OCI-LY7 (cell line): ENCODE data around the gene SCLY. TPM values are rescaled to one million over a fixed set of nuclear protein-coding genes. Genes with fewer than 3 reads are reported as not detected.

Experiments
- BruUV-seq: library from RNA; stranded (reverse); fragments of 400-500 nt; replicated peaks from 2 replicates; lab custom pipeline; 2021; lab: Mats Ljungman, UMichigan
- CTCF ChIA-PET: fragments of 300-600 bp; sonication (Branson Sonifier 250); formaldehyde crosslinking; loops from one replicate; lab custom pipeline; 2022; ENCODE audit warnings: antibody characterized with exemption; ENCODE audit not compliant: unreplicated experiment; lab: Charles Lee
- POLR2A ChIA-PET: fragments of 300-600 bp; sonication (Branson Sonifier 250); formaldehyde crosslinking; loops from one replicate; lab custom pipeline; 2022; ENCODE audit warnings: antibody characterized with exemption; lab: Charles Lee
- DNase-seq: peaks from one replicate; pipeline ENCODE4 v3.0.0-alpha.2; 2015; ENCODE audit warnings: low spot score
- H2AFZ ChIP-seq: fragments of 200-600 bp; sonication (generic), shearing (Covaris generic); 2 replicates; pipeline ENCODE4 v1.6.1; 2014; ENCODE audit warnings: mild to moderate bottlenecking, antibody characterized with exemption, low read length, moderate library complexity
- H3K27ac ChIP-seq: fragments of 200-600 bp; sonication (generic); 2 replicates; pipeline ENCODE4 v1.5.1; 2014; ENCODE audit warnings: mixed run types, low read depth, mild to moderate bottlenecking, moderate library complexity, low read length, inconsistent platforms; ENCODE audit not compliant: poor library complexity, severe bottlenecking
- H3K36me3 ChIP-seq: fragments of 200-600 bp; sonication (generic); 2 replicates; pipeline ENCODE4 v1.6.1; 2014; ENCODE audit warnings: mild to moderate bottlenecking, antibody characterized with exemption, low read length, moderate library complexity, mixed read lengths; ENCODE audit not compliant: insufficient read depth
- H3K4me1 ChIP-seq: fragments of 200-600 bp; sonication (generic); 2 replicates; pipeline ENCODE4 v1.5.1; 2014; ENCODE audit warnings: mild to moderate bottlenecking, low read length; ENCODE audit not compliant: insufficient read depth, poor library complexity, severe bottlenecking
- H3K4me2 ChIP-seq: fragments of 200-600 bp; sonication (generic); 2 replicates; pipeline ENCODE4 v1.6.1; 2014; ENCODE audit warnings: mild to moderate bottlenecking, low read length
- H3K4me3 ChIP-seq: fragments of 200-600 bp; sonication (generic); 2 replicates; pipeline ENCODE4 v1.5.1; 2014; ENCODE audit warnings: mild to moderate bottlenecking, low read depth, low read length; ENCODE audit not compliant: poor library complexity, severe bottlenecking
- H3K79me2 ChIP-seq: fragments of 200-600 bp; sonication (generic); 2 replicates; pipeline ENCODE4 v1.6.1; 2016; ENCODE audit warnings: low read depth, mild to moderate bottlenecking, low read length, moderate library complexity, mixed read lengths; ENCODE audit not compliant: insufficient read depth
- H3K9me2 ChIP-seq: fragments of 200-600 bp; sonication (generic); 2 replicates; pipeline ENCODE4 v1.6.1; 2016; ENCODE audit warnings: mild to moderate bottlenecking, low read length, mixed read lengths; ENCODE audit not compliant: insufficient read depth
- H3K9me3 ChIP-seq: fragments of 200-600 bp; sonication (generic); 2 replicates; pipeline ENCODE4 v1.6.1; 2014; ENCODE audit warnings: mild to moderate bottlenecking, mixed run types, low read length, mixed read lengths
- H4K20me1 ChIP-seq: fragments of 200-600 bp; sonication (generic); 2 replicates; pipeline ENCODE4 v1.6.1; 2014; ENCODE audit warnings: mild to moderate bottlenecking, antibody characterized with exemption, low read length, moderate library complexity, mixed read lengths; ENCODE audit not compliant: insufficient read depth
- EZH2phosphoT487 ChIP-seq: fragments of 200-600 bp; sonication (generic); IDR thresholded peaks from 2 replicates; pipeline ENCODE4 v1.6.1; 2018; ENCODE audit warnings: low read depth, borderline replicate concordance, mild to moderate bottlenecking, mixed run types, antibody characterized with exemption, low read length, moderate library complexity, mixed read lengths
- intact Hi-C: fragments of 100-400 bp; cut with micrococcal nuclease; formaldehyde crosslinking; loops from one replicate; pipeline ENCODE4 v1.10.0; 2022; ENCODE audit not compliant: unreplicated experiment
- total RNA-seq, 2 experiments: library from RNA; depleted of rRNA in 1 of 2; stranded (reverse); fragments of >200 nt in 1 of 2; shearing (Covaris generic) in 1 of 2; gene quantifications; 2 replicates each; pipeline ENCODE4 v1.2.3, GENCODE V29; 2014 to 2022
- TF ChIP-seq, protein P1 (sequence below): fragments of 200-600 bp; sonication (generic); conservative IDR thresholded peaks from 2 replicates; pipeline ENCODE4 v1.5.1; 2014; ENCODE audit warnings: mild to moderate bottlenecking, antibody characterized with exemption, low read length, moderate library complexity, mixed read lengths

SCLY gene
- total RNA-seq, 2 experiments from 2014 or later, result 29.9 to 41.7 TPM

DNA sequence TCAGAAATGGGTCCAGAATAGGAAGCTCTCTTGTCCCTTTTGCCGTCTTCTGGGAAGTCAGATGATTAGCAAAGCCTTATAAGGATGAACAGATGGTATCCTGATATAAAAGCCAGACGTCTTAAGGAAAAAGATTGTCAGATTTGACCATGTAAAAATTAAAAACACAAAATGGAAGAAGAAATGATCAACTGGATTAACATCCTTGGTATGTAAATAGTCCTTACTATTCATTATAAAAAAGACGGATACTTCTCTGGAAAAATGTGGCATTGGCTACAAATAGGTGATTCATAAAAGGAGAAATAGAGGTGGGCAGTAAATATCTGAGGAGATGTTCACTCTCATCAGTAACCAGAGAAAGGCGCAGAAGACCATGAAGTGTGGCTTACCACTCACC is 33.7 kb upstream of the SCLY start:
- no peaks in the 10 kb centered on the region for H3K9me3 ChIP-seq
- BruUV-seq, result no TSS peak
- POLR2A ChIA-PET, result interaction anchor here (1.5 kb wide), 1 partner anchor 20 kb away, joined by 4 read pairs; no protein-coding TSS in a partner anchor
- no peak overlapping the region for H3K4me2 ChIP-seq
- intact Hi-C loops, result no loop called here
- no peaks in the 10 kb centered on the region for H3K4me1 ChIP-seq
- CTCF ChIA-PET, result no interaction called here
- no peak for TF ChIP-seq EZH2phosphoT487
- TF ChIP-seq, protein P1, sequence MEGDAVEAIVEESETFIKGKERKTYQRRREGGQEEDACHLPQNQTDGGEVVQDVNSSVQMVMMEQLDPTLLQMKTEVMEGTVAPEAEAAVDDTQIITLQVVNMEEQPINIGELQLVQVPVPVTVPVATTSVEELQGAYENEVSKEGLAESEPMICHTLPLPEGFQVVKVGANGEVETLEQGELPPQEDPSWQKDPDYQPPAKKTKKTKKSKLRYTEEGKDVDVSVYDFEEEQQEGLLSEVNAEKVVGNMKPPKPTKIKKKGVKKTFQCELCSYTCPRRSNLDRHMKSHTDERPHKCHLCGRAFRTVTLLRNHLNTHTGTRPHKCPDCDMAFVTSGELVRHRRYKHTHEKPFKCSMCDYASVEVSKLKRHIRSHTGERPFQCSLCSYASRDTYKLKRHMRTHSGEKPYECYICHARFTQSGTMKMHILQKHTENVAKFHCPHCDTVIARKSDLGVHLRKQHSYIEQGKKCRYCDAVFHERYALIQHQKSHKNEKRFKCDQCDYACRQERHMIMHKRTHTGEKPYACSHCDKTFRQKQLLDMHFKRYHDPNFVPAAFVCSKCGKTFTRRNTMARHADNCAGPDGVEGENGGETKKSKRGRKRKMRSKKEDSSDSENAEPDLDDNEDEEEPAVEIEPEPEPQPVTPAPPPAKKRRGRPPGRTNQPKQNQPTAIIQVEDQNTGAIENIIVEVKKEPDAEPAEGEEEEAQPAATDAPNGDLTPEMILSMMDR, result no peak
- no peaks in the 10 kb centered on the region; the same call in 1 of the 2 replicates for H4K20me1 ChIP-seq
- H3K9me2 ChIP-seq, result no peaks in the 10 kb centered on the region
- H3K27ac ChIP-seq, result no peak overlapping the region
- no peaks in the 10 kb centered on the region for H3K79me2 ChIP-seq
- DNase-seq, result no peak
- no peak overlapping the region for H3K4me3 ChIP-seq
- H3K36me3 ChIP-seq, result no peaks in the 10 kb centered on the region
- H2AFZ ChIP-seq, result no peak overlapping the region

DNA sequence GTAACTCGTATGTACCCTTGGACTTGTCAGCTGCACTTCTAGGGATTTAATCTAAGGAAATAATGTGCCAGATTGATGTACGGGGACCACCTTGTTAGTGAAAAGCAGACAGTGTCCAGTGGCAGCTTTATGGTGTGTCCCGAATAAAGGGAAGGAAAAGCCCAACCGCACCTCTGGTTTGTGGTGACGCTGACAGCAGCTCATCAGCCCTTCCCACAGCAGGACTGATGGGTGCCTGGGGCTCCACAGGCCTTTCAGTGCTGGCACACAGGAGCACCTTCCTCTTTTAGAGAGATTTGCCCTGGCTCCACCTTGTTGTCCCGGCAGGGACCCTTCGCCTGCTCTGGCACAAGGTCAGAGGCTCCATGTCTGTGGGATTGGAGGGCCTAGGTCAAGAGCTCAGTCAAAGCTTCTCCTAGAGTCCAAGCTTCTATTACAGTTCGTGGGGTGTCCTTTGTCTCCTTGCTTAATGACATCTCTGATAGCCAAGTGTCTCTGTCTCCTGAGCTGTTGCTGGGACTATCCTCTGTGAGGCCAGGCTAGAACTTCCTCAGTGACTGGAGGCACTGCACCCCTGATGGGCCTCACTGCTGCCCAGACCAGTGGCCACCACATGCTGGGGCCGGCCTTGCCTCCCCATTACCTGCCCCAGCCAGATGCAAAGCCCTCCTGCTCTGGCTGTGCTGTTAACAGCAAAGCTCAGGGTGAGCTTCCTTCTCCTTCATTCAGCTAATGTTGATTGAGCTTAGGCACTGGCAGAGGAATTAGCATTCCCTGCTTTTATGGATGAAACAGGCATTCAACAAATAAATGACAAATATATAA is 33.0 kb upstream of the SCLY start:
- intact Hi-C loops, result no loop called here
- H3K36me3 ChIP-seq, result no peaks in the 10 kb centered on the region
- H3K27ac ChIP-seq, result no peak overlapping the region
- TF ChIP-seq EZH2phosphoT487, result no peak
- TF ChIP-seq, protein P1, result no peak
- DNase-seq, result no peak
- no peaks in the 10 kb centered on the region for H3K79me2 ChIP-seq
- no peak overlapping the region for H2AFZ ChIP-seq
- BruUV-seq, result no TSS peak
- H3K9me2 ChIP-seq, result no peaks in the 10 kb centered on the region
- ChIA-PET POLR2A (interaction anchor here (0.5 to 1.5 kb wide), 4 partner anchors 19 to 261 kb away, joined by 3 to 4 read pairs (median 3); no protein-coding TSS in a partner anchor), CTCF (no interaction called here)
- no peaks in the 10 kb centered on the region; the same call in 1 of the 2 replicates for H4K20me1 ChIP-seq
- no peaks in the 10 kb centered on the region for H3K4me1 ChIP-seq
- H3K4me2 ChIP-seq, result no peak overlapping the region
- H3K9me3 ChIP-seq, result no peaks in the 10 kb centered on the region
- no peak overlapping the region for H3K4me3 ChIP-seq

DNA sequence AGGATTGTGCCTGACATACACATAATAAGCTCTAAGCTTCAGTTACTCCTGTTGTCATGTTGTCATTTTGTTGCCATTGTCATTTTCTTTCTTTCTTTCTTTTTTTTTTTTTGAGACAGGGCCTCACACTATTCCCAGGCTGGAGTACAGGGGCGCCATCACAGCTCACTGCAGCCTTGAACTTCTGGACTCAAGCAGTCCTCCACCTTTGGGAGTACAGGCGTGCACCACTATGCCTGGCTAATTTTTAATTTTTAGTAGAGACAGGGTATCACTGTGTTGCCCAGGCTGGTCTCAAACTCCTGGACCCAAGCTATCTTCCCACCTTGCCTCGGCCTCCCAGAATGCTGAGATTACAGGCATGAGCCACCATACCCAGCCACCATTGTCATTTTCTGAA is 30.9 kb upstream of the SCLY start:
- BruUV-seq, result no TSS peak
- no peaks in the 10 kb centered on the region for H4K20me1 ChIP-seq
- no peaks in the 10 kb centered on the region for H3K36me3 ChIP-seq
- H3K4me1 ChIP-seq, result no peaks in the 10 kb centered on the region
- intact Hi-C loops, result no loop called here
- ChIA-PET POLR2A (interaction anchor here (0.6 to 1.5 kb wide), 2 partner anchors 13 to 18 kb away, joined by 3 read pairs; no protein-coding TSS in a partner anchor), CTCF (no interaction called here)
- no peaks in the 10 kb centered on the region for H3K79me2 ChIP-seq
- H2AFZ ChIP-seq, result no peak overlapping the region
- H3K4me3 ChIP-seq, result no peak overlapping the region
- H3K9me3 ChIP-seq, result no peaks in the 10 kb centered on the region
- H3K4me2 ChIP-seq, result no peak overlapping the region
- TF ChIP-seq, protein P1, result no peak
- no peak for TF ChIP-seq EZH2phosphoT487
- DNase-seq, result no peak
- no peak overlapping the region for H3K27ac ChIP-seq
- no peaks in the 10 kb centered on the region for H3K9me2 ChIP-seq
